ENCODE measurements around the gene PPM1E. TPM values are rescaled to one million over a fixed set of nuclear protein-coding genes. Genes with fewer than 3 reads are reported as not detected.

PPM1E gene
- total and polyA plus RNA-seq, 2 of the 8 experiments (the other 6 are each of a cell fraction or from before 2014, with no cell fraction given), result 5.0 to 10.4 TPM

DNA sequence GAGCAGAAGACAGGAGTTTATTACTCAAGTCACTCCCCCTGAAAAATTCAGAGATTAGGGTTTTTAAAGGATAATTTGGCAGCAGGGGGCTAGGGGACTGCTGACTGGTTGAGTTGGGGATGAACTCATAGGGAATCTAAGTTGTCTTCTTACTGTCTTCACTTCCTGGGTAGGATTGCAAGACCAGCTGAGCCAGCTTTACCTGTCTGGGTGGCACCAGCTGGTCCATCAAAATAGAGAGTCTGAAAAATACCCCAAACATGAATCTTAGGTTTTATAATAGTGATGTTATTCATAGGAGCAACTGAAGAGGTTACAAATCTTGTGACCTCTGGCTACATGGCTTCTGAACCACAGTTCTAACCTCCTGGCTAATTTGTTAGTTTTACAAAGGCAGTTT is 157.9 kb downstream of the PPM1E start:
- Histone ChIP-seq H3K18ac (ENCODE audit: extremely low read depth, low read length) (no peak overlapping the region), H2BK12ac (ENCODE audit: low read depth, low read length) (no peak overlapping the region), H2AFZ (ENCODE audit: low read length) (no peak overlapping the region), H4K20me1 (replicated peaks in 1 of 2; ENCODE audit: control insufficient read depth in 1 of 2, insufficient read depth in 2 of 2, low read length in 2 of 2) (no peaks in the 10 kb centered on the region), H4K5ac (ENCODE audit: insufficient read length, low read depth, low read length) (no peak overlapping the region), H3K4ac (replicated peaks; ENCODE audit: insufficient read length, low read depth, low read length) (no peak overlapping the region), H3K27me3 (replicated peaks in 1 of 4; ENCODE audit: control insufficient read depth in 3 of 4, extremely low read depth in 1 of 4, insufficient read depth in 3 of 4, low read length in 3 of 4) (no peaks in the 10 kb centered on the region), H3K23me2 (ENCODE audit: low read depth, low read length) (no peaks in the 10 kb centered on the region; the same call in 1 of the 2 replicates), H3K27ac (ENCODE audit: low read depth, low read length) (no peak overlapping the region), H4K91ac (replicated peaks; ENCODE audit: insufficient read length, low read length) (no peak overlapping the region), H2AK5ac (ENCODE audit: low read depth, low read length) (no peak overlapping the region), H3K4me2 (ENCODE audit: insufficient read depth in 1 of 2, low read depth in 2 of 2, low read length in 2 of 2) (no peak overlapping the region; a peak in 1 of 4 replicates), H3K36me3 (ENCODE audit: control insufficient read depth in 2 of 4, insufficient read depth in 4 of 4, low read length in 3 of 4) (no peaks in the 10 kb centered on the region), H3K79me2 (ENCODE audit: control insufficient read depth in 1 of 2, insufficient read depth in 2 of 2, low read length in 2 of 2) (no peaks in the 10 kb centered on the region), H4K8ac (ENCODE audit: extremely low read depth, insufficient read depth, low read length) (no peak overlapping the region), H3K9me3 (ENCODE audit: insufficient read depth in 2 of 2, low read depth in 1 of 2, low read length in 1 of 2) (no peaks in the 10 kb centered on the region), H3K56ac (replicated peaks; ENCODE audit: insufficient read length, low read depth, low read length) (no peak overlapping the region), H3K14ac (ENCODE audit: insufficient read length) (no peak overlapping the region), H3K4me3 (ENCODE audit: extremely low read depth in 1 of 4, insufficient read depth in 2 of 4, low read depth in 3 of 4, low read length in 4 of 4) (no peak overlapping the region), H3K9ac (replicated peaks in 1 of 4; ENCODE audit: extremely low read depth in 1 of 4, low read depth in 3 of 4, low read length in 3 of 4) (no peak overlapping the region), H2BK15ac (ENCODE audit: low read length) (no peak overlapping the region), H3K4me1 (replicated peaks in 1 of 4; ENCODE audit: control insufficient read depth in 3 of 4, insufficient read depth in 4 of 4, low read length in 3 of 4) (peaks cover 0 to 10% (median 2%) of the 10 kb centered on the region in 4 experiments; a peak in 3 of 7 replicates), H2BK20ac (ENCODE audit: low read length) (no peak overlapping the region), H2BK5ac (ENCODE audit: low read depth, low read length) (no peak overlapping the region), H3K23ac (ENCODE audit: insufficient read length) (no peak overlapping the region), H2BK120ac (replicated peaks; ENCODE audit: low read depth, low read length) (no peak overlapping the region), H3K79me1 (ENCODE audit: low read depth, low read length) (no peaks in the 10 kb centered on the region)
- DNase-seq (ENCODE audit: low read depth in 1 of 2, low spot score in 2 of 2) (no peak), FAIRE-seq (no peak)
- CTCF ChIA-PET (ENCODE audit: partially characterized antibody), result interaction anchor here (0.9 to 1.2 kb wide), 3 partner anchors 13 to 96 kb away, joined by 3 to 5 read pairs (median 3); no protein-coding TSS in a partner anchor
- POLR2A ChIA-PET (ENCODE audit: partially characterized antibody), result no interaction called here
- no peak for TF ChIP-seq TAF1 (IDR thresholded peaks at IDR 0.05; ENCODE audit: low read depth, low read length)

Data from H1 (cell line).